Transverse colon (tissue), 4 donors: Measurements from ENCODE around the gene TCP11L1. TPM values are rescaled to one million over a fixed set of nuclear protein-coding genes. Genes with fewer than 3 reads are reported as not detected.
"Not testable (repeated sequence)": the region's sequence is repeated elsewhere in the genome, so short reads cannot be mapped to it uniquely, and the experiment has no call there.

Experiments
- DNase-seq: peaks from one replicate; pipeline ENCODE4 v3.0.0-alpha.2; 2019
- H3K27ac ChIP-seq, 4 donors: fragments of 200-600 bp; sonication (generic); 2 replicates each; pipeline ENCODE4 v1.5.1; 2016 to 2018; ENCODE audit warnings: inconsistent platforms in 4 of 4
- H3K27me3 ChIP-seq: fragments of 200-600 bp; sonication (generic); 2 replicates; pipeline ENCODE4 v1.5.1; 2017; ENCODE audit warnings: inconsistent platforms
- H3K36me3 ChIP-seq, 4 donors: fragments of 200-600 bp; sonication (generic); 2 replicates each; pipeline ENCODE4 v1.5.1; 2017 to 2019; ENCODE audit warnings: inconsistent platforms in 4 of 4
- H3K4me1 ChIP-seq, 4 donors: fragments of 200-600 bp; sonication (generic); 2 replicates each; pipeline ENCODE4 v1.5.1; 2017 to 2020; ENCODE audit warnings: inconsistent platforms in 4 of 4
- H3K4me3 ChIP-seq, 4 donors: fragments of 200-600 bp; sonication (generic); 1 replicate in 1 of 4; 2 replicates in 3 of 4; pipeline versions ENCODE4 v1.5.1 to v1.6.1; 2017 to 2019; ENCODE audit warnings: inconsistent platforms in 4 of 4
- H3K9me3 ChIP-seq, 2 donors: fragments of 200-600 bp; sonication (generic); 2 replicates each; pipeline ENCODE4 v1.5.1; 2017 to 2019; ENCODE audit warnings: inconsistent platforms in 2 of 2
- EP300 ChIP-seq: sonication (generic); formaldehyde crosslinking; IDR thresholded peaks from one replicate; pipeline ENCODE4 v1.6.1; 2017; ENCODE audit warnings: antibody characterized with exemption, low read depth
- POLR2A ChIP-seq: fragments of 450-650 bp; IDR thresholded peaks from one replicate; pipeline ENCODE4 v1.6.1; 2016; ENCODE audit warnings: antibody characterized with exemption, mild to moderate bottlenecking, moderate library complexity
- POLR2AphosphoS5 ChIP-seq, 3 donors: sonication (generic); formaldehyde crosslinking; IDR thresholded peaks; one replicate each; pipeline ENCODE4 v1.6.1; 2016; ENCODE audit warnings: antibody characterized with exemption in 3 of 3
- WGBS, 2 donors: methylation state at CpG; one replicate each; pipeline ENCODE4 v1.1.5; 2018; ENCODE audit warnings: low coverage in 1 of 2; 5-methylcytosine and 5-hydroxymethylcytosine counted together
- in situ Hi-C, 4 donors: fragments of 200-750 bp; cut with MboI; loops; one replicate each; pipeline versions ENCODE4 v1.15.0 to v1.15.1; 2017; ENCODE audit warnings: low sequenced_read_pairs in 3 of 4, low pct_ligation_motif_present in 1 of 4, low pct_unique_long_range_greater_than_20kb in 1 of 4
- intact Hi-C: fragments of 100-400 bp; cut with DNase I; formaldehyde crosslinking; loops from one replicate; pipeline ENCODE4 v1.15.1; 2023; ENCODE audit warnings: low total_unique reads
- small RNA-seq, 4 donors: library from RNA; depleted of rRNA; stranded (forward); fragments of <200 nt; gene quantifications; one replicate each; pipeline ENCODE3, GENCODE V24; 2016
- total RNA-seq, 4 donors: library from RNA; depleted of rRNA; stranded (reverse); fragments of >200 nt; gene quantifications; one replicate each; pipeline ENCODE4 v1.1.0, GENCODE V29; 2016
- TF ChIP-seq, protein P1 (sequence below), 5 experiments: fragments of 200-600 bp in 3 of 5; fragments of 450-650 bp in 2 of 5; sonication (generic) in 3 of 5; IDR thresholded peaks; 1 replicate in 2 of 5; 2 replicates in 3 of 5; pipeline ENCODE4 v1.5.1; 2016 to 2017; ENCODE audit warnings: antibody characterized with exemption in 5 of 5, inconsistent platforms in 3 of 5, mild to moderate bottlenecking in 2 of 5, moderate library complexity in 1 of 5

The TCP11L1 gene
- total RNA-seq, 4 donors from 2014 or later = 24.3 to 90.2 (median 66.1) TPM

DNA sequence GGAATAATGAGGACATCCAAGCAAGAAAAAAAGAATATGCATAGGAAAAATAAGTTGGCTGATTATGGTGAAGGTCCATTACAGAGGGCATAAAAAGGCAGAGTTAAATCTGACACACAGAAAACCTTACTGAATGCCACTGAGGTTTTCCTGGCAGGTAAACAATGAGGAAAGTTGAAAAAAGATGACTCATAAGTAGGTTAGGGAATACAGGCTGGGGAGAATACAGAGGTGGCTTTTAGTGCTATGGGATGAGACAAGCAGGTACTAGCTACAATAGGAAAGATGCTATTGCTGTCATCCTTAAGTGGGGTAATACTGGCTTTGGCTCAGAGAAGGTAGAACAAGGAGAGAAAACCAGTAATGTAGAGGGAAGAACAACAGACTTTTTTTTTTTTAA lies 77.2 kb downstream of the TCP11L1 start:
- Histone ChIP-seq H3K27me3 (no peaks in the 10 kb centered on the region), H3K9me3 (no peaks in the 10 kb centered on the region), H3K4me1 (peaks cover 0 to 7% (median 0%) of the 10 kb centered on the region in 4 donors), H3K4me3 (no peak overlapping the region), H3K27ac (no peak overlapping the region), H3K36me3 (no peaks in the 10 kb centered on the region)
- DNase-seq = no peak
- intact Hi-C loops (no loop called here), in situ Hi-C loops (no loop called here)
- TF ChIP-seq POLR2AphosphoS5 (IDR thresholded peaks at IDR 0.05) (no peak), EP300 (no peak), POLR2A (no peak)
- TF ChIP-seq, protein P1, sequence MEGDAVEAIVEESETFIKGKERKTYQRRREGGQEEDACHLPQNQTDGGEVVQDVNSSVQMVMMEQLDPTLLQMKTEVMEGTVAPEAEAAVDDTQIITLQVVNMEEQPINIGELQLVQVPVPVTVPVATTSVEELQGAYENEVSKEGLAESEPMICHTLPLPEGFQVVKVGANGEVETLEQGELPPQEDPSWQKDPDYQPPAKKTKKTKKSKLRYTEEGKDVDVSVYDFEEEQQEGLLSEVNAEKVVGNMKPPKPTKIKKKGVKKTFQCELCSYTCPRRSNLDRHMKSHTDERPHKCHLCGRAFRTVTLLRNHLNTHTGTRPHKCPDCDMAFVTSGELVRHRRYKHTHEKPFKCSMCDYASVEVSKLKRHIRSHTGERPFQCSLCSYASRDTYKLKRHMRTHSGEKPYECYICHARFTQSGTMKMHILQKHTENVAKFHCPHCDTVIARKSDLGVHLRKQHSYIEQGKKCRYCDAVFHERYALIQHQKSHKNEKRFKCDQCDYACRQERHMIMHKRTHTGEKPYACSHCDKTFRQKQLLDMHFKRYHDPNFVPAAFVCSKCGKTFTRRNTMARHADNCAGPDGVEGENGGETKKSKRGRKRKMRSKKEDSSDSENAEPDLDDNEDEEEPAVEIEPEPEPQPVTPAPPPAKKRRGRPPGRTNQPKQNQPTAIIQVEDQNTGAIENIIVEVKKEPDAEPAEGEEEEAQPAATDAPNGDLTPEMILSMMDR (IDR thresholded peaks at IDR 0.05) = no peak

GRCh38 chr11:33122696-33123095 lies 83.3 kb downstream of the TCP11L1 start:
- 100% methylated on average over 1 of the region's 1 CpG for WGBS, 2 donors
- H3K9me3 ChIP-seq, H3K4me3 ChIP-seq, DNase-seq, H3K27me3 ChIP-seq, H3K4me1 ChIP-seq, in situ Hi-C loops, H3K27ac ChIP-seq, H3K36me3 ChIP-seq: not testable (repeated sequence)
- intact Hi-C loops = loop anchor here (1.0 kb wide), 1 partner anchor 12 kb away; no protein-coding TSS in a partner anchor

Small RNA genes lying within 50 kb of the gene (small RNA-seq; reads per million reads assigned to genes)
- 0 reads per million in 4 donors for gene RF00019

Other genes starting within 250 kb of the TCP11L1 start
- gene CCDC73, start 244.9 kb upstream of the TCP11L1 start, total RNA-seq = not detected
- gene PRRG4, start 209.6 kb upstream of the TCP11L1 start, total RNA-seq = 10 to 100 TPM in 2 of 4 donors, 1 to 10 TPM in 2; 4.8 to 24.6 (median 15.9) TPM
- gene QSER1, start 146.8 kb upstream of the TCP11L1 start, total RNA-seq = 10 to 100 TPM; 20.5 to 39.2 (median 31.9) TPM
- 10 to 100 TPM in 2 of 4 donors, 1 to 10 TPM in 2; 3.2 to 18.7 (median 11.5) TPM for gene DEPDC7, start 23.7 kb upstream of the TCP11L1 start, total RNA-seq
- gene CSTF3, start 121.9 kb downstream of the TCP11L1 start, total RNA-seq = 100 to 1,000 TPM in 1 of 4 donors, 10 to 100 TPM in 2, 1 to 10 TPM in 1; 2.2 to 167 (median 14.2) TPM
- 100 to 1,000 TPM in 1 of 4 donors, 10 to 100 TPM in 3; 67.0 to 121 (median 86.8) TPM for gene HIPK3, start 217.8 kb downstream of the TCP11L1 start, total RNA-seq